Heart left ventricle (tissue), 16 donors: ENCODE measurements around the gene KRT36. TPM values are rescaled to one million over a fixed set of nuclear protein-coding genes. Genes with fewer than 3 reads are reported as not detected.

Experiments
- ATAC-seq, 4 donors: fragments of 200-7000 bp; cut with Tn5 transposase; one replicate each; pipeline ENCODE4 v1.9.1; 2020 to 2022; ENCODE audit warnings: moderate library complexity in 4 of 4, mild to moderate bottlenecking in 3 of 4, moderate number of reproducible peaks in 1 of 4
- DNase-seq, 5 donors: peaks; one replicate each; pipeline ENCODE4 v3.0.0-alpha.2; 2020
- H3K27ac ChIP-seq, 12 donors: fragments of 200-600 bp; sonication (generic) in 4 of 12; one replicate each; pipeline versions ENCODE4 v1.5.0 to v1.8.0; 2016 to 2022; ENCODE audit warnings: mild to moderate bottlenecking in 2 of 12
- H3K27me3 ChIP-seq, 9 donors: fragments of 200-600 bp; sonication (generic) in 2 of 9; one replicate each; pipeline versions ENCODE4 v1.5.1 to v1.8.0; 2016 to 2022; ENCODE audit warnings: mild to moderate bottlenecking in 3 of 9
- H3K36me3 ChIP-seq, 9 donors: fragments of 200-600 bp; sonication (generic) in 2 of 9; one replicate each; pipeline versions ENCODE4 v1.5.0 to v1.8.0; 2018 to 2022; ENCODE audit warnings: mild to moderate bottlenecking in 2 of 9
- H3K4me1 ChIP-seq, 12 donors: fragments of 200-600 bp; sonication (generic) in 4 of 12; one replicate each; pipeline versions ENCODE4 v1.5.0 to v1.8.0; 2016 to 2022; ENCODE audit warnings: mild to moderate bottlenecking in 3 of 12
- H3K4me3 ChIP-seq, 12 donors: fragments of 200-600 bp; sonication (generic) in 4 of 12; one replicate each; pipeline versions ENCODE4 v1.5.0 to v1.8.0; 2017 to 2022; ENCODE audit warnings: mild to moderate bottlenecking in 9 of 12, moderate library complexity in 4 of 12
- H3K9me3 ChIP-seq, 12 donors: fragments of 200-600 bp; sonication (generic) in 4 of 12; one replicate each; pipeline versions ENCODE4 v1.5.0 to v1.8.0; 2016 to 2022; ENCODE audit warnings: mild to moderate bottlenecking in 1 of 12
- CTCF ChIP-seq, 12 donors: fragments of 200-600 bp; sonication (generic) in 4 of 12; IDR thresholded peaks; one replicate each; pipeline versions ENCODE4 v1.5.0 to v1.8.0; 2018 to 2022; ENCODE audit warnings: antibody characterized with exemption in 12 of 12, mild to moderate bottlenecking in 5 of 12
- POLR2A ChIP-seq, 2 donors: fragments of 450-650 bp; IDR thresholded peaks; one replicate each; pipeline ENCODE4 v1.6.1; 2017; ENCODE audit warnings: antibody characterized with exemption in 2 of 2, mild to moderate bottlenecking in 2 of 2, moderate library complexity in 2 of 2
- WGBS, 4 donors: extraction: QIAGEN DNeasy Blood & Tissue Kit in 2 of 4; methylation state at CpG; one replicate each; pipeline versions ENCODE4 v1.1.5 to v1.1.7; 2013 to 2018; 5-methylcytosine and 5-hydroxymethylcytosine counted together
- intact Hi-C, 10 donors: fragments of 100-400 bp; cut with DNase I; formaldehyde crosslinking; loops; one replicate each; pipeline versions ENCODE4 v1.11.1 to v1.14.2; 2022
- polyA plus RNA-seq, 2 donors: library from polyadenylated mRNA; stranded (reverse); fragments of 200-250 nt; gene quantifications; one replicate each; pipeline ENCODE4 v1.2.3, GENCODE V29; 2013
- total RNA-seq, 9 donors: library from RNA; depleted of rRNA in 2 of 9; stranded (reverse); fragments of >200 nt in 2 of 9; fragmentation: NEBNext Ultra II Directional in 3 of 9; extraction: Animal tissue kit (Norgen Biotek cat#: 25700) in 3 of 9; gene quantifications; one replicate each; pipeline versions ENCODE4 v1.1.0 to v1.2.4, GENCODE V29; 2016 to 2023
- donor health status: ischemic (EF 13 %, LVEDD 7.1; RV severe dilation, severe dysfunction).
- donor health status: healthy with polysubstance abuse.
- donor health status: DM: no; HTN: yes; CAD: no.
- donor health status: DM: no; HTN: no; CAD: no.
- donor health status: ischemic (EF 25% LVEDD 6.9; RV normal size, moderate dysfunction).
- donor health status: ischemic (EF 25% LVEDD 5.7; RV mildly dilated, moderate dysfunction).
- donor health status: healthy.
- donor health status: DM: yes; HTN: yes; CAD: no.
- donor health status: ischemic (EF 35%, LVEDD 5.7; RV mildly dilated, moderate dysfunction).
- donor health status: nonischemic (EF 11% LVEDD 7.7; RV severe dilation, severe dysfunction).
- donor health status: DM: yes; HTN: yes; CAD: no.
- donor health status: PGD.
- donor health status: ischemic (EF 29% LVEDD 5.4; RV normal size, mild dysfunction).
- donor health status: nonischemic (EF 23%, LVEDD 6.1; RV moderate dilation, normal function).

KRT36 gene
- total and polyA plus RNA-seq, 11 donors = not detected

- no peak for TF ChIP-seq POLR2A (IDR thresholded peaks at IDR 0.05)
- peaks cover 0 to 35% (median 5%) of the 10 kb centered on the region in 9 donors for H3K27me3 ChIP-seq
- ATAC-seq (no peak), DNase-seq (no peak)
- no peak overlapping the region for H3K27ac ChIP-seq
- no peaks in the 10 kb centered on the region for H3K4me1 ChIP-seq
- peaks cover 0 to 8% (median 0%) of the 10 kb centered on the region in 12 donors for H3K9me3 ChIP-seq
- no peak overlapping the region for H3K4me3 ChIP-seq
- no peaks in the 10 kb centered on the region for H3K36me3 ChIP-seq
- intact Hi-C loops = no loop called here
- 53 to 61% (median 57%) methylated on average over 4 of the region's 4 CpGs for WGBS, 4 donors
Observed at GRCh38 chr17:41452281-41452680, 37.4 kb downstream of the KRT36 start.

- H3K27ac ChIP-seq = no peak overlapping the region
- no peak for TF ChIP-seq POLR2A (IDR thresholded peaks at IDR 0.05)
- TF ChIP-seq CTCF (IDR thresholded peaks at IDR 0.05) = no peak
- 52 to 63% (median 56%) methylated on average over 2 of the region's 2 CpGs for WGBS, 4 donors
- H3K27me3 ChIP-seq = peaks cover 0 to 39% (median 5%) of the 10 kb centered on the region in 9 donors
- intact Hi-C loops = no loop called here
- H3K9me3 ChIP-seq = peaks cover 0 to 8% (median 0%) of the 10 kb centered on the region in 12 donors
- no peaks in the 10 kb centered on the region for H3K36me3 ChIP-seq
- no peak overlapping the region for H3K4me3 ChIP-seq
- ATAC-seq (no peak), DNase-seq (no peak)
- H3K4me1 ChIP-seq = no peaks in the 10 kb centered on the region
Observed at GRCh38 chr17:41451154-41451728, 38.5 kb downstream of the KRT36 start.

- WGBS, 4 donors = 61 to 82% (median 77%) methylated on average over 6 of the region's 6 CpGs
- Histone ChIP-seq H3K4me1 (no peaks in the 10 kb centered on the region), H3K27me3 (peaks cover 0 to 39% (median 6%) of the 10 kb centered on the region in 9 donors), H3K4me3 (no peak overlapping the region), H3K36me3 (no peaks in the 10 kb centered on the region), H3K27ac (no peak overlapping the region), H3K9me3 (peaks cover 0 to 8% (median 0%) of the 10 kb centered on the region in 12 donors)
- TF ChIP-seq POLR2A (IDR thresholded peaks at IDR 0.05) (no peak), CTCF (IDR thresholded peaks at IDR 0.05) (no peak)
- intact Hi-C loops = no loop called here
- DNase-seq (no peak), ATAC-seq (no peak)
Observed at GRCh38 chr17:41449008-41449407, 40.7 kb downstream of the KRT36 start.

GRCh38 chr17:41448506-41448905 is 41.2 kb downstream of the KRT36 start:
- peaks cover 0 to 36% (median 6%) of the 10 kb centered on the region in 9 donors for H3K27me3 ChIP-seq
- no peaks in the 10 kb centered on the region for H3K4me1 ChIP-seq
- intact Hi-C loops = no loop called here
- H3K36me3 ChIP-seq = no peaks in the 10 kb centered on the region
- no peak overlapping the region for H3K4me3 ChIP-seq
- TF ChIP-seq CTCF (IDR thresholded peaks at IDR 0.05) (no peak), POLR2A (IDR thresholded peaks at IDR 0.05) (no peak)
- 0 to 58% (median 46%) methylated on average over 1 to 2 of the region's 2 CpGs for WGBS, 4 donors
- H3K27ac ChIP-seq = no peak overlapping the region
- H3K9me3 ChIP-seq = peaks cover 0 to 8% (median 0%) of the 10 kb centered on the region in 12 donors
- DNase-seq (no peak), ATAC-seq (peak in 1 of 4 donors; percentile 27)

- H3K4me1 ChIP-seq = no peaks in the 10 kb centered on the region
- WGBS, 4 donors = 32 to 72% (median 55%) methylated on average over 2 of the region's 2 CpGs
- DNase-seq (no peak), ATAC-seq (no peak)
- H3K9me3 ChIP-seq = peaks cover 0 to 8% (median 0%) of the 10 kb centered on the region in 12 donors
- no peak overlapping the region for H3K4me3 ChIP-seq
- TF ChIP-seq POLR2A (IDR thresholded peaks at IDR 0.05) = no peak
- no peak for TF ChIP-seq CTCF (IDR thresholded peaks at IDR 0.05)
- no peak overlapping the region for H3K27ac ChIP-seq
- peaks cover 0 to 32% (median 0%) of the 10 kb centered on the region in 9 donors for H3K27me3 ChIP-seq
- intact Hi-C loops = no loop called here
- H3K36me3 ChIP-seq = no peaks in the 10 kb centered on the region
Observed at GRCh38 chr17:41446806-41447205, 42.9 kb downstream of the KRT36 start.
